GM10248 (cell line): Measurements from ENCODE around the gene RFPL3.

Source experiments
- CTCF ChIA-PET: fragments of 300-600 bp; sonication (Branson Sonifier 250); formaldehyde crosslinking; extraction: SDS; loops from one replicate; lab custom pipeline; 2021; ENCODE audit warnings: antibody characterized with exemption; lab: Yijun Ruan, JAX
- POLR2A ChIA-PET: fragments of 350-650 bp; sonication (Branson Sonifier 250); formaldehyde crosslinking; extraction: SDS; loops from one replicate; lab custom pipeline; 2020; ENCODE audit warnings: antibody characterized with exemption; lab: Yijun Ruan, JAX
- DNase-seq: peaks from one replicate; pipeline ENCODE4 v3.0.0; 2012; ENCODE audit errors: extremely low spot score
- CTCF ChIP-seq: IDR thresholded peaks from 2 replicates; pipeline ENCODE4 v1.5.1; 2012; ENCODE audit warnings: mild to moderate bottlenecking, low read depth; ENCODE audit errors: extremely low read depth, missing control alignments, control extremely low read depth

Gene RFPL3

DNA sequence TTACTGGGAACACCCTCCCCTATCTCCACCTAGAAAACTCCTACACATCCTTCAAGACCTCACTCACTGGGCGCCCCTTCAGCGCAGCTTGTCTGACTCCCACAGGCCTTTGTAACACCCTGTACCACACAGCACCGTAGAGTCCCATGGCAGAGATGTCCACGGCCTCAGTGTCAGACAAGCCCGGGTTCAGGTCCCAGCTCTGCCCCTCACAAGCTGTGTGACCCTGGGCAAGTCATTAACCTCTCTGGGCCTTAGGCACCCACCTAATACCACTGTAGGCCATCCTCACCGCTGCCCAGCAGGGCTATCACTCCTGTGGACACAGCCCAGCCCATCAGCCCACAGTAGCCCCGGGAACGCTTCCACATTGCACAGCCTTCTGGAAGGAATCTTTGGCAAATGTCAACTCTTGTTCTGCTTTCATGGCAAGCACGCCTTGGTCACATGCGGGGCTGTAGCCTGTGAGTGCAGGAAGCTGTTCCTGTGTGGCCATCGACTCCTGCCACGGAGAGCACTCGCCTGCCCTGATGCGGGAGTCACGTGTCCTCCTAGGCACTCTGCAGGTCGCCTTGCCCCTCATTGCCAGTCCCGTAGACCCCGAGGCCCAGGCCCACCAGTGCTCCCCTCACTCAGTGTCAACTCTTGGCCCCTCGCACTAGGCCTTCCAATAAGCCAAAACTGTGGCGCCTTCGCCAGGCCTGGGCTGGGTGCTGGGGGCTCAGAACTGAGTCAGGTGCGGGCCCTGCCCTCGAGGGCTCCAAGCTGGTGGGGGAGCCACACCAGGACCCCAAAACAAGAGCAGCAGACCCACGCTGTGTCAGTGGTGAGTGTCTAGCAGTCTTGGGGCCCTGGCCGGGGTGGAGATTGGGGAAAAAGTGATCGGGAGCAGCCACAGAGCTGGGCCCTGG lies 32.9 kb upstream of the RFPL3 start:
- POLR2A ChIA-PET: no interaction called here
- CTCF ChIA-PET: no interaction called here
- TF ChIP-seq CTCF: no peak
- DNase-seq: no peak

DNA sequence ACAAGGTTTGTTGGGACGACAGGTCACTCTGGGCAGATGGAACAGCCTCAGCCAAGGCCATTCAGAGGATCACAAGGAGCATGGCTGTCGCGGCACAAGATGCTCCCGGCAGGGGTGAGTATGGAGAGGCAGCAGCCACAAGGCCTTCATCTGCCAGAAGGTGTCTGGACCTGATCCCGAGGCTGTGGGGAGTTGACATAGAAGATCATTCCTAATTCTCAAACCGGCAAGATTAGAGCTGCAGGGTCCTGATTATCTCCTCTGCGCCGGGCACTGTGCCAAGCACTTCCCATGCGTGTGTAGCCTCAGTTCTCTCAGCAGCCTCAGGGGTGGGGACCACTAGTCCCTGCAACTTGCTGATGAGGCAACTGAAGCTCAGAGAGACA lies 32.3 kb upstream of the RFPL3 start:
- CTCF ChIA-PET: no interaction called here
- POLR2A ChIA-PET: no interaction called here
- no peak for TF ChIP-seq CTCF
- DNase-seq: no peak

GRCh38 chr22:32325811-32326237 lies 31.8 kb upstream of the RFPL3 start:
- CTCF ChIA-PET: no interaction called here
- POLR2A ChIA-PET: no interaction called here
- TF ChIP-seq CTCF: no peak
- no peak for DNase-seq

DNA sequence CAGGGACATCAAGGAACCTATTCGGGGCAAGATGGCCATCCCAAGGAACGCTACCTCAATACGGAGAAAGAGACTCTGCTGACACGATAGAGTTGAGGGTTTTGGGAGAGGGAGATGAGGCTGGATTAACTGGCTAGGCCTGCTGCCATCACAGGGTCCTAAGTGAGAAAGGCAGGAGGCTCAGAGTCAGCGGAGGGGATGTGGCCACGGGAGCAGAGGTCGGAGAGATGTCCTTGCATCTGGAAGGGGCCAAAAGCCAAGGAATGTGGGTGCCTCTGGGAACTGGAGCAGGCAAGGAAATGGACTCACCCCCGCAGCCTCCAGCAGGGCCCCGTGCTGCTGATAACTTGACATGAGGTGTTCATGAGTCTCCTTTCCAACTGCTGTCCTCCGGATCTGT lies 31.0 kb upstream of the RFPL3 start:
- CTCF ChIA-PET: interaction anchor here (2.7 kb wide), 1 partner anchor 61 kb away, joined by 9 read pairs; no protein-coding TSS in a partner anchor
- POLR2A ChIA-PET: no interaction called here
- no peak for DNase-seq
- no peak for TF ChIP-seq CTCF

- no peak for TF ChIP-seq CTCF
- ChIA-PET CTCF (interaction anchor here (2.7 kb wide), 1 partner anchor 62 kb away, joined by 9 read pairs; no protein-coding TSS in a partner anchor), POLR2A (no interaction called here)
- DNase-seq: no peak
These were observed 30.6 kb upstream of the RFPL3 start for GRCh38 chr22:32327066-32327465.

DNA sequence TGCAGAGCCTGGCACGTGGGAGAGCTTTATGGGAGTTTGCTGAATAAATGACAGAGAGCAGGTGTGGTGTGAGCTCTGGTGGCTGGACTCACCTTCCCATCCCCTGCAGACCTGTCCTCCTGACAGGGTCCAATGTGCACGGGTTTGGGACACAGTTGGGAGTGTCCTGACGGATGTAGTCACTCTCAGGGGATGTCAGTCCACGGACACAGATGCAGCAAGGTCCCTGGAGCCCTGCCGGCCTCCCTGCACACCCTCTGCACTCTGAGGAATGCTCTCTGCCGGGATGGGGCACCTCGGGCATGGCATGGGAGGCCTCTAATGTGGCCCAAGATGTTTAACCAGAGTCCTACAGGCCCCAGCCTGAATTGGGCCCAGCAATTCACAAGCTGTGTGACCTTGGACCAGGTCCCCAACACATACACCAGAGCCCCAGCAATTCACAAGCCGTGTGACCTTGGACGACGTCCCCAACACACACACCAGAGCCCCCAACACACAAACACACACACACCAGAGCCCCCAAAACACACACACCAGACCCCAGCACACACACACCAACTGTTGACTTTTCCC lies 30.0 kb upstream of the RFPL3 start:
- CTCF ChIA-PET: interaction anchor here (2.7 kb wide), 1 partner anchor 62 kb away, joined by 9 read pairs; no protein-coding TSS in a partner anchor
- POLR2A ChIA-PET: no interaction called here
- no peak for TF ChIP-seq CTCF
- no peak for DNase-seq
